Measurements from ENCODE around the gene PACRG. TPM values are rescaled to one million over a fixed set of nuclear protein-coding genes. Genes with fewer than 3 reads are reported as not detected.

The PACRG gene
- total and polyA plus RNA-seq, 2 donors from 2014 or later, result 7.4 to 20.0 TPM

GRCh38 chr6:163036160-163036645 lies 308.4 kb downstream of the PACRG start:
- peaks cover 0 to 4% (median 0%) of the 10 kb centered on the region in 3 donors for H3K9me3 ChIP-seq (ENCODE audit: control insufficient read depth in 2 of 3, insufficient read depth in 1 of 3, low read length in 3 of 3)
- H3K9ac ChIP-seq (ENCODE audit: low read length in 3 of 3), result no peak overlapping the region
- no peak for FAIRE-seq
- no peak overlapping the region for H3K4me3 ChIP-seq (ENCODE audit: low read length in 3 of 3)
- no peak overlapping the region for H3K27ac ChIP-seq (ENCODE audit: low read depth in 2 of 2, low read length in 2 of 2)
- intact Hi-C loops (cut with DNase I), result no loop called here
- no peak for TF ChIP-seq CTCF (IDR thresholded peaks at IDR 0.05; ENCODE audit: borderline replicate concordance, extremely low read depth, insufficient read depth)
- H3K36me3 ChIP-seq (ENCODE audit: control insufficient read depth in 2 of 3, insufficient read depth in 3 of 3, low read length in 3 of 3), result no peaks in the 10 kb centered on the region
- no peaks in the 10 kb centered on the region for H3K4me1 ChIP-seq (ENCODE audit: control insufficient read depth in 2 of 3, insufficient read depth in 2 of 3, low read depth in 1 of 3, low read length in 3 of 3)
- DNase-seq, result no peak
- H3K27me3 ChIP-seq (ENCODE audit: control insufficient read depth, insufficient read depth, low read length), result no peaks in the 10 kb centered on the region

DNA sequence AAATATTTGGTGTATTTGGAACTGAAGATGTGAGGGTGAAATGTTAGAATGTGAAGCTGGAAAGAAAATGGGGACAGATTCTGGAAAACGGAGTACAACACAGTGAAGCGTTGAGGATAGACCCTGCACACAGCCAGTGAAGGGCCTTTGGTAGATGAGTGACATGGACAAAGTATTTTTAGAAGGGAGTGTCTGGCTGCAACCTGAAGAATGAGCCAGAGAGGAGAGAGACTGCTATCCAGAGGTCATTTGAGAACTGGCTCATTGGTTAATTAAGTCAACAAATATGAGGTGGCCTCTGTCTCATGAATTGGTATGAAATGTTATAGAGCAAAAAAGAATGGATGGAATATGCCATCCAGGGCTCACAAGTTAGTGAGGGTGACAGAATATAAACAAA lies 310.5 kb downstream of the PACRG start:
- FAIRE-seq (no peak), DNase-seq (no peak)
- intact Hi-C loops (cut with DNase I), result no loop called here
- Histone ChIP-seq H3K27me3 (ENCODE audit: control insufficient read depth, insufficient read depth, low read length) (no peaks in the 10 kb centered on the region), H3K9ac (ENCODE audit: low read length in 3 of 3) (no peak overlapping the region), H3K4me1 (ENCODE audit: control insufficient read depth in 2 of 3, insufficient read depth in 2 of 3, low read depth in 1 of 3, low read length in 3 of 3) (no peaks in the 10 kb centered on the region), H3K36me3 (ENCODE audit: control insufficient read depth in 2 of 3, insufficient read depth in 3 of 3, low read length in 3 of 3) (no peaks in the 10 kb centered on the region), H3K4me3 (ENCODE audit: low read length in 3 of 3) (no peak overlapping the region), H3K27ac (ENCODE audit: low read depth in 2 of 2, low read length in 2 of 2) (no peak overlapping the region), H3K9me3 (ENCODE audit: control insufficient read depth in 2 of 3, insufficient read depth in 1 of 3, low read length in 3 of 3) (no peaks in the 10 kb centered on the region)
- no peak for TF ChIP-seq CTCF (IDR thresholded peaks at IDR 0.05; ENCODE audit: borderline replicate concordance, extremely low read depth, insufficient read depth)

GRCh38 chr6:163048345-163048744 lies 320.6 kb downstream of the PACRG start:
- no peak for TF ChIP-seq CTCF (IDR thresholded peaks at IDR 0.05; ENCODE audit: borderline replicate concordance, extremely low read depth, insufficient read depth)
- DNase-seq (no peak), FAIRE-seq (no peak)
- Histone ChIP-seq H3K27ac (ENCODE audit: low read depth in 2 of 2, low read length in 2 of 2) (no peak overlapping the region), H3K4me3 (ENCODE audit: low read length in 3 of 3) (no peak overlapping the region), H3K9me3 (ENCODE audit: control insufficient read depth in 2 of 3, insufficient read depth in 1 of 3, low read length in 3 of 3) (no peaks in the 10 kb centered on the region), H3K27me3 (ENCODE audit: control insufficient read depth, insufficient read depth, low read length) (no peaks in the 10 kb centered on the region), H3K4me1 (ENCODE audit: control insufficient read depth in 2 of 3, insufficient read depth in 2 of 3, low read depth in 1 of 3, low read length in 3 of 3) (no peaks in the 10 kb centered on the region), H3K9ac (ENCODE audit: low read length in 3 of 3) (no peak overlapping the region), H3K36me3 (ENCODE audit: control insufficient read depth in 2 of 3, insufficient read depth in 3 of 3, low read length in 3 of 3) (no peaks in the 10 kb centered on the region)
- intact Hi-C loops (cut with DNase I), result no loop called here

Data from kidney (tissue), 14 donors.